SK-N-MC (cell line): ENCODE measurements around the gene COPB1.

Source experiments
- DNase-seq: peaks from one replicate; pipeline ENCODE4 v3.0.0-alpha.2; 2011; ENCODE audit warnings: low read depth, low spot score
- H3K27ac ChIP-seq: fragments of 200-600 bp; sonication (generic); 2 replicates; pipeline ENCODE4 v1.5.1; 2016; ENCODE audit warnings: mixed run types
- H3K36me3 ChIP-seq: fragments of 200-600 bp; sonication (generic); 2 replicates; pipeline ENCODE4 v1.6.1; 2017; ENCODE audit warnings: antibody characterized with exemption, low read length, mixed read lengths; ENCODE audit not compliant: insufficient read depth
- H3K4me3 ChIP-seq: fragments of 200-600 bp; sonication (generic); 2 replicates; pipeline ENCODE4 v1.5.1; 2016
- H3K9ac ChIP-seq: fragments of 200-600 bp; sonication (generic); 2 replicates; pipeline ENCODE4 v1.8.0; 2017; ENCODE audit warnings: mixed run types, mixed read lengths; ENCODE audit not compliant: insufficient read length
- H3K9me3 ChIP-seq: fragments of 200-600 bp; sonication (generic); 2 replicates; pipeline ENCODE4 v1.6.1; 2017; ENCODE audit warnings: low read depth, mild to moderate bottlenecking, antibody characterized with exemption, low read length, moderate library complexity, mixed read lengths
- EZH2 ChIP-seq: fragments of 200-600 bp; sonication (generic); IDR thresholded peaks from one replicate; pipeline ENCODE4 v1.6.1; 2017; ENCODE audit warnings: antibody characterized with exemption
- FOXP2 ChIP-seq: optimal IDR thresholded peaks from 2 replicates; pipeline ENCODE3; 2011; ENCODE audit warnings: mild to moderate bottlenecking, moderate library complexity; ENCODE audit not compliant: insufficient read depth; ENCODE audit errors: extremely low read length, control extremely low read depth
- POLR2AphosphoS5 ChIP-seq: IDR thresholded peaks from 2 replicates; pipeline ENCODE4 v1.6.1; 2012; ENCODE audit warnings: mild to moderate bottlenecking, low read depth, low read length, borderline replicate concordance

Gene COPB1

GRCh38 chr11:14520747-14521151 is 21.1 kb upstream of the COPB1 start:
- Histone ChIP-seq H3K9ac (peak overlapping the region; percentile 94), H3K36me3 (peaks cover 32% of the 10 kb centered on the region), H3K27ac (peak overlapping the region; percentile 58), H3K4me3 (peak overlapping the region; percentile 84), H3K9me3 (no peaks in the 10 kb centered on the region)
- TF ChIP-seq POLR2AphosphoS5: no peak
- no peak for TF ChIP-seq EZH2
- no peak for TF ChIP-seq FOXP2
- DNase-seq: no peak

DNA sequence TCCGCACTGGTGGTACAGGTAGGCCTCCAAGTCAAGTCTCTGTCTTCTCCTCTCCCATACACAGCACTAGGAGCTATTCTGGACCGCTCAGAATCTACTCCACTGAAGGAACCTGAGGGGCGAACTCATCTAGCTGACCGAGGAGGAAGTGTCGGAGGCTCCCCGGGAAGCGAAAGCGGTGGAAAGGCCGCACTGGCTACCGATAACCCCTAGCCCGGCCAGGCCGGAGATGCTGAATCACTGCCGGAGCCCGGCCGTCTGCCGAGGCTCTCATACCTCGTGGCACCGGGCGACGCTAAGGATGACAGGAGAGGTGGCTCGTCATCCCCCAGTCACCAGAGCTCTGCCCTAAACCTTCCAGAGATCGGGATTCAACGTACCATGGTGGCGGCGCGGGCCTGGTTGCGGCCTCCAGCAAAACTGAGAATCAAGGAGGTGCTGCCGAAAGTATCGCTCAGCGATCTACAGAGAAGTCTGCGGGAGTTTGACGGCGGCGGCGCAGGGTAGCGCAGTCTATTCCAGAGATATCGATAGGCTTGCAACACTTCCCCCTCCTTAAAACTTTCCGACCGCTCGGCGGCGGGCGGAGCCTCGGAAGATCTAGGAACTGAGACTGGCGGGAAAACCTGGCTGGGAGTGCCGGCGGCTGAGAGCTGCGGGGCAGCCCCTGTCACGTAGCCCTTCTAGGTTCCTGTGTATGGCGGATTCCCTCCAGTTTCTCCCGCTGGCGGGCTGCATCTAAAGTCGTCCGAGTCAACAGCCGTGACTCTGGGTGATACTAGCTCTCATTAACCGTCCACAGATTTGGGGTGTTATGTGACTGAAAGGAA is 20.5 kb upstream of the COPB1 start, which contains the start of gene PSMA1:
TSS of gene PSMA1 (minus strand) at position 470 of the 830 bp plus-strand sequence. CDS start at position 383, 87 bp downstream.
- Histone ChIP-seq H3K4me3 (peak within 1 kb of the TSS; percentile 84), H3K36me3 (peaks cover 38% of the 10 kb centered on the region), H3K27ac (peak within 1 kb of the TSS; percentile 78), H3K9me3 (no peaks in the 10 kb centered on the region), H3K9ac (peak within 1 kb of the TSS; percentile 94)
- DNase-seq: peak; percentile 89
- TF ChIP-seq POLR2AphosphoS5: peak; percentile 84
- no peak for TF ChIP-seq EZH2
- peak; percentile 62 for TF ChIP-seq FOXP2

- H3K36me3 ChIP-seq: peaks cover 44% of the 10 kb centered on the region
- peak overlapping the region; percentile 94 for H3K9ac ChIP-seq
- no peak for DNase-seq
- TF ChIP-seq EZH2 (no peak), FOXP2 (no peak), POLR2AphosphoS5 (no peak)
- H3K4me3 ChIP-seq: peak overlapping the region; percentile 84
- H3K27ac ChIP-seq: peak overlapping the region; percentile 78
- H3K9me3 ChIP-seq: no peaks in the 10 kb centered on the region
Measured at GRCh38 chr11:14519597-14519916, 19.9 kb upstream of the COPB1 start.

GRCh38 chr11:14518820-14519219 is 19.2 kb upstream of the COPB1 start:
- TF ChIP-seq FOXP2: no peak
- no peak for TF ChIP-seq EZH2
- TF ChIP-seq POLR2AphosphoS5: no peak
- Histone ChIP-seq H3K36me3 (peaks cover 51% of the 10 kb centered on the region), H3K9me3 (no peaks in the 10 kb centered on the region), H3K4me3 (peak overlapping the region; percentile 84), H3K27ac (peak overlapping the region; percentile 78), H3K9ac (peak overlapping the region; percentile 94)
- no peak for DNase-seq

- H3K27ac ChIP-seq: no peak overlapping the region
- H3K9ac ChIP-seq: no peak overlapping the region
- TF ChIP-seq POLR2AphosphoS5: no peak
- TF ChIP-seq EZH2: no peak
- TF ChIP-seq FOXP2: no peak
- H3K36me3 ChIP-seq: peaks cover 95% of the 10 kb centered on the region
- no peaks in the 10 kb centered on the region for H3K9me3 ChIP-seq
- no peak for DNase-seq
- H3K4me3 ChIP-seq: no peak overlapping the region
Measured at GRCh38 chr11:14513800-14514199, 14.2 kb upstream of the COPB1 start.

DNA sequence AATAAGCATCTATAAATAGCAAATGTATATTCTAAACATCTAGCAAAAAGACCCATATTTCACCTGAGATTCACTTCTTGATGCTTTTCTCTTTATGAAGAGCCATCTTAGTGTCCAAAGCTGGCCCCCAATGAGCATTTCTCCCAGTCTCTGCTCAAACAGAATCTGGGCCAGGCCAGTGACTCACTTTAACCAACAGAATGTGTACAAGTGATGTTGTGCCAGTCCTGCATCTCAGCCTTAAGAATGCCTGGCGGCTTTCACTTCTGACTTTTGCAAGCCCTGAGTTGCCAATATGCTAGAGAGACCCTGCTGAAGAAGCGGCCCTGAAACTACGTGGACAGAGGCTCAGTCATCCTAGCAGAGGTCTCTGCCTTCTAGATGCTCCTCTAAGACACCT is 6.9 kb upstream of the COPB1 start:
- H3K4me3 ChIP-seq: no peak overlapping the region
- peaks cover 78% of the 10 kb centered on the region for H3K36me3 ChIP-seq
- TF ChIP-seq FOXP2: no peak
- TF ChIP-seq POLR2AphosphoS5: no peak
- no peak for TF ChIP-seq EZH2
- H3K9me3 ChIP-seq: no peaks in the 10 kb centered on the region
- no peak for DNase-seq
- H3K27ac ChIP-seq: no peak overlapping the region
- H3K9ac ChIP-seq: no peak overlapping the region

GRCh38 chr11:14503023-14503422 is 3.4 kb upstream of the COPB1 start:
- TF ChIP-seq POLR2AphosphoS5: no peak
- no peak for TF ChIP-seq FOXP2
- no peak for TF ChIP-seq EZH2
- H3K36me3 ChIP-seq: peaks cover 51% of the 10 kb centered on the region
- peak overlapping the region; percentile 38; the same call in 1 of the 2 replicates for H3K27ac ChIP-seq

GRCh38 chr11:14502039-14502438 is 2.4 kb upstream of the COPB1 start:
- Histone ChIP-seq H3K4me3 (no peak overlapping the region), H3K36me3 (peaks cover 51% of the 10 kb centered on the region), H3K27ac (peak overlapping the region; percentile 88; the same call in 1 of the 2 replicates), H3K9ac (no peak overlapping the region), H3K9me3 (no peaks in the 10 kb centered on the region)
- TF ChIP-seq EZH2: no peak
- TF ChIP-seq POLR2AphosphoS5: no peak
- no peak for TF ChIP-seq FOXP2
- no peak for DNase-seq

More at GRCh38 chr11:14503023-14503422, 3.4 kb upstream of the COPB1 start:
- no peak for DNase-seq
- H3K9me3 ChIP-seq: no peaks in the 10 kb centered on the region
- no peak overlapping the region for H3K4me3 ChIP-seq
- no peak overlapping the region for H3K9ac ChIP-seq
